ENCODE data around the gene PNPLA7. TPM values are rescaled to one million over a fixed set of nuclear protein-coding genes. Genes with fewer than 3 reads are reported as not detected.
"Not testable (repeated sequence)": the region's sequence is repeated elsewhere in the genome, so short reads cannot be mapped to it uniquely, and the experiment has no call there.

PNPLA7 gene
- total and polyA plus RNA-seq, 10 of the 15 experiments (the other 5 are each of a cell fraction or from before 2014, with no cell fraction given): 0.04 to 0.85 (median 0.19) TPM; not detected in 1

GRCh38 chr9:137538058-137538457, 12.1 kb downstream of the PNPLA7 start (continued):
- TF ChIP-seq WRNIP1 (IDR thresholded peaks at IDR 0.05; ENCODE audit: borderline replicate concordance, low read depth, low read length) (no peak), KDM1A (IDR thresholded peaks at IDR 0.05; ENCODE audit: borderline replicate concordance) (no peak), IRF3 (IDR thresholded peaks at IDR 0.05) (no peak), MTA2 (IDR thresholded peaks at IDR 0.05; ENCODE audit: low read depth) (no peak), BRCA1 (IDR thresholded peaks at IDR 0.05; ENCODE audit: low read depth, low read length) (no peak), NFYB (IDR thresholded peaks at IDR 0.05; ENCODE audit: insufficient read depth, low read depth, low read length) (no peak), SMAD5 (IDR thresholded peaks at IDR 0.05; ENCODE audit: low read depth) (no peak), ASH2L (IDR thresholded peaks at IDR 0.05; ENCODE audit: borderline replicate concordance, low read depth) (no peak), IKZF2 (IDR thresholded peaks at IDR 0.05) (no peak), HSF1 (IDR thresholded peaks at IDR 0.05; ENCODE audit: low read depth, low read length) (no peak), STAT3 (IDR thresholded peaks at IDR 0.05; ENCODE audit: low read depth, low read length) (no peak)

GRCh38 chr9:137536594-137537131, 13.5 kb downstream of the PNPLA7 start:
- BruUV-seq (replicated peaks); H3K9me3 ChIP-seq (replicated peaks; ENCODE audit: control insufficient read depth, insufficient read depth, low read length); H4K20me1 ChIP-seq (ENCODE audit: control insufficient read depth, insufficient read depth); ATAC-seq; H3K4me3 ChIP-seq; CTCF ChIA-PET; DNase-seq (ENCODE audit: low read depth, low spot score); SMC1A ChIA-PET (ENCODE audit: uncharacterized antibody, unreplicated experiment); H3K79me2 ChIP-seq (ENCODE audit: control insufficient read depth, insufficient read depth, low read length); POLR2A ChIA-PET; in situ Hi-C loops (cut with MboI); H3K36me3 ChIP-seq (ENCODE audit: control insufficient read depth in 2 of 2, insufficient read depth in 2 of 2, low read length in 1 of 2); H3K9ac ChIP-seq (ENCODE audit: control insufficient read depth, insufficient read depth, low read length); H3K27me3 ChIP-seq (replicated peaks in 1 of 2; ENCODE audit: control insufficient read depth in 2 of 2, insufficient read depth in 2 of 2, low read length in 1 of 2); RAD21 ChIA-PET (ENCODE audit: unreplicated experiment): not testable (repeated sequence)
- peak overlapping the region; percentile 66 for H2AFZ ChIP-seq (ENCODE audit: control insufficient read depth, low read depth, low read length)
- TF ChIP-seq RUNX3 (IDR thresholded peaks at IDR 0.05; ENCODE audit: low read length) (0 out of 2 replicates have a peak, but pooled peaks have one; percentile 29), EED (IDR thresholded peaks at IDR 0.05; ENCODE audit: low read depth) (0 out of 2 replicates have a peak, but pooled peaks have one; percentile 40), GABPA (IDR thresholded peaks at IDR 0.05; ENCODE audit: low read depth) (0 out of 2 replicates have a peak, but pooled peaks have one; percentile 45)
- WGBS (ENCODE audit: insufficient coverage, insufficient replicate concordance, low lambda C conversion rate, missing lambda C conversion rate): 18% methylated on average over 16 of the region's 16 CpGs
- peaks cover 19% of the 10 kb centered on the region for H3K4me1 ChIP-seq (ENCODE audit: control insufficient read depth, insufficient read depth, low read length)
- intact Hi-C loops (cut with micrococcal nuclease; ENCODE audit: unreplicated experiment): loop anchor here (10.0 kb wide), 1 partner anchor 112 kb away; the partner anchor contains the start of genes EXD3 and NOXA1
- peak overlapping the region; percentile 28 for H3K27ac ChIP-seq (ENCODE audit: control insufficient read depth, insufficient read depth)
- peak overlapping the region; percentile 13; the same call in 1 of the 2 replicates for H3K4me2 ChIP-seq (ENCODE audit: control insufficient read depth, insufficient read depth)
- FAIRE-seq: peak; percentile 65

Data from GM12878 (cell line).